Natural killer cell (primary cell): ENCODE data around the gene ABAT. TPM values are rescaled to one million over a fixed set of nuclear protein-coding genes. Genes with fewer than 3 reads are reported as not detected.
A peak's percentile ranks its signal among the peaks of the same experiment; 100 is the strongest.
"Not testable (repeated sequence)": the region's sequence is repeated elsewhere in the genome, so short reads cannot be mapped to it uniquely, and the experiment has no call there.

Experiments used
- ATAC-seq, 3 donors: fragments of 150-1000 bp in 2 of 3; fragments of 200-7000 bp in 1 of 3; cut with Tn5 transposase; 1 replicate in 1 of 3; 2 replicates in 2 of 3; pipeline ENCODE4 v1.10.0; 2021; ENCODE audit warnings: mild to moderate bottlenecking in 2 of 3, moderate library complexity in 2 of 3
- DNase-seq, 2 donors: peaks; one replicate each; pipeline versions ENCODE4 v3.0.0 to v3.0.0-alpha.2; 2013 to 2021; ENCODE audit warnings: mixed read lengths in 1 of 2
- H3K27ac ChIP-seq: one replicate; pipeline ENCODE4 v1.5.1; 2013; ENCODE audit warnings: mild to moderate bottlenecking, low read length
- H3K27me3 ChIP-seq: one replicate; pipeline ENCODE4 v1.6.1; 2013; ENCODE audit warnings: low read length; ENCODE audit not compliant: control insufficient read depth, insufficient read depth
- H3K36me3 ChIP-seq: one replicate; pipeline ENCODE4 v1.6.1; 2013; ENCODE audit warnings: low read length; ENCODE audit not compliant: control insufficient read depth, insufficient read depth
- H3K4me1 ChIP-seq: one replicate; pipeline ENCODE4 v1.6.1; 2013; ENCODE audit warnings: low read length; ENCODE audit not compliant: control insufficient read depth, insufficient read depth
- H3K4me3 ChIP-seq: one replicate; pipeline ENCODE4 v1.5.1; 2013; ENCODE audit warnings: low read length
- H3K9me3 ChIP-seq: one replicate; pipeline ENCODE4 v1.6.1; 2013; ENCODE audit warnings: low read length; ENCODE audit not compliant: control insufficient read depth, insufficient read depth
- H3K27ac Mint-ChIP-seq, 2 donors: one replicate each; pipeline ENCODE4 v1.8.0; 2022; ENCODE audit warnings: mild to moderate bottlenecking in 2 of 2, mixed read lengths in 2 of 2, moderate library complexity in 1 of 2
- H3K27me3 Mint-ChIP-seq, 2 donors: one replicate each; pipeline ENCODE4 v1.8.0; 2022; ENCODE audit warnings: low read depth in 2 of 2, mixed read lengths in 2 of 2
- H3K36me3 Mint-ChIP-seq: one replicate; pipeline ENCODE4 v1.8.0; 2022; ENCODE audit warnings: mixed read lengths
- H3K4me1 Mint-ChIP-seq, 2 donors: one replicate each; pipeline ENCODE4 v1.8.0; 2022; ENCODE audit warnings: mixed read lengths in 2 of 2
- H3K4me3 Mint-ChIP-seq: one replicate; pipeline ENCODE4 v1.8.0; 2022; ENCODE audit warnings: mild to moderate bottlenecking, moderate library complexity, mixed read lengths
- H3K9me3 Mint-ChIP-seq, 2 donors: one replicate each; pipeline ENCODE4 v1.8.0; 2022; ENCODE audit warnings: mixed read lengths in 2 of 2
- WGBS: methylation state at CpG from one replicate; pipeline ENCODE4 v1.1.7; 2013; ENCODE audit warnings: missing lambda C conversion rate; ENCODE audit not compliant: insufficient coverage; 5-methylcytosine and 5-hydroxymethylcytosine counted together
- intact Hi-C: fragments of 100-400 bp; cut with micrococcal nuclease; formaldehyde crosslinking; loops from one replicate; pipeline ENCODE4 v1.14.2; 2022
- total RNA-seq, 4 donors: library from RNA; stranded (reverse); fragments of 120-200 nt in 1 of 4; gene quantifications; one replicate each; pipeline versions ENCODE4 v1.2.3 to v1.2.4, GENCODE V29; 2013 to 2022
- TF ChIP-seq, protein P1 (sequence below): fragments of 200-600 bp; IDR thresholded peaks from one replicate; pipeline ENCODE4 v1.8.0; 2022; ENCODE audit warnings: antibody characterized with exemption

The ABAT gene
- total RNA-seq, 3 donors from 2014 or later (not counting 1 experiment from before 2014, with no cell fraction given): 11.0 to 13.4 (median 11.3) TPM

DNA sequence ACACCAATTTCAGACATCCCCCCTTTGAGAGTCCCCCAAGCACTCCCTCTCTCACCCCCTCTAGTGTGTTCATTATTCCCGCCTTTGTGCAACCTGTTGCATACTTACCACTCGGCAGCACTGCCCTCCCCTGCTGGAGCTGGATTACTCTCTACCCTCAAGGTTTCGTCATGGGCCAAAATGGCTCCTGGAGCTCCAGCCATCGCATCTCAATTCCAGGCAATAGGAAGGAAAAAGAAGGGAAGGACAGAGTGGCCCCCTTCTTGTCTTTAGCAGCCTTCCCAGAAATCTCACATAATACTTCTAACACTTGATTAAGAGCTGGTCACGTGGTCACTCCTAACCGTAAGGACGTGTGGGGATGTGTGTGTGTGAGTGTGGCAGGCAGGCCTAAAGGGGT lies 102.8 kb downstream of the ABAT start:
- H3K4me1 Mint-ChIP-seq: no peaks in the 10 kb centered on the region
- WGBS: 100% methylated on average over 3 of the region's 7 CpGs

DNA sequence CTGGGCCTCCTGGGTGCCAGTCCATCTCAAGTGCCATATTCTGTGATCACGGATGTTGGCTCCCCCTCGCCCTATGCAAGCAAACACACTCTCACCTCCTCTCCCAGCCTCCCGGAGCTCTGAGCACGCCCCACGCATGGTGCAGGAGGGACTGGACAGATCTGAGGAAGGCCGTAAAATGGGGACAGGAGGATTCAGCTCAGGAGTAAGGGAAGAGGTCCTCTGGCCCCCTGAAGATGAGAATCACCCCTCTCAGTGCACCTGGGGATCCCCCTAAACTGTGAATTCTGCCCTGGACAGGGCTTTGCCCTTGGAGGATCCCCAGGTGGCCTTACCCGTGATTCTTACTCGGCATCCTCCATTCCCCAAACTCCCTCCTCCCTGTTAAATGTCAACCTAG lies 107.4 kb downstream of the ABAT start:
- no peaks in the 10 kb centered on the region for H3K9me3 ChIP-seq
- TF ChIP-seq, protein P1, sequence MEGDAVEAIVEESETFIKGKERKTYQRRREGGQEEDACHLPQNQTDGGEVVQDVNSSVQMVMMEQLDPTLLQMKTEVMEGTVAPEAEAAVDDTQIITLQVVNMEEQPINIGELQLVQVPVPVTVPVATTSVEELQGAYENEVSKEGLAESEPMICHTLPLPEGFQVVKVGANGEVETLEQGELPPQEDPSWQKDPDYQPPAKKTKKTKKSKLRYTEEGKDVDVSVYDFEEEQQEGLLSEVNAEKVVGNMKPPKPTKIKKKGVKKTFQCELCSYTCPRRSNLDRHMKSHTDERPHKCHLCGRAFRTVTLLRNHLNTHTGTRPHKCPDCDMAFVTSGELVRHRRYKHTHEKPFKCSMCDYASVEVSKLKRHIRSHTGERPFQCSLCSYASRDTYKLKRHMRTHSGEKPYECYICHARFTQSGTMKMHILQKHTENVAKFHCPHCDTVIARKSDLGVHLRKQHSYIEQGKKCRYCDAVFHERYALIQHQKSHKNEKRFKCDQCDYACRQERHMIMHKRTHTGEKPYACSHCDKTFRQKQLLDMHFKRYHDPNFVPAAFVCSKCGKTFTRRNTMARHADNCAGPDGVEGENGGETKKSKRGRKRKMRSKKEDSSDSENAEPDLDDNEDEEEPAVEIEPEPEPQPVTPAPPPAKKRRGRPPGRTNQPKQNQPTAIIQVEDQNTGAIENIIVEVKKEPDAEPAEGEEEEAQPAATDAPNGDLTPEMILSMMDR: no peak
- H3K4me1 ChIP-seq: no peaks in the 10 kb centered on the region
- H3K27me3 ChIP-seq: no peaks in the 10 kb centered on the region
- H3K9me3 Mint-ChIP-seq: no peaks in the 10 kb centered on the region
- no peak overlapping the region for H3K4me3 ChIP-seq
- H3K36me3 ChIP-seq: peaks cover 2% of the 10 kb centered on the region
- 96% methylated on average over 8 of the region's 8 CpGs for WGBS
- no peaks in the 10 kb centered on the region for H3K4me1 Mint-ChIP-seq
- H3K36me3 Mint-ChIP-seq: no peaks in the 10 kb centered on the region
- ATAC-seq: no peak
- H3K27me3 Mint-ChIP-seq: no peaks in the 10 kb centered on the region
- H3K27ac ChIP-seq: no peak overlapping the region
- intact Hi-C loops: no loop called here
- DNase-seq: no peak
- H3K27ac Mint-ChIP-seq: no peak overlapping the region
- no peak overlapping the region for H3K4me3 Mint-ChIP-seq

More for the DNA sequence above, 102.8 kb downstream of the ABAT start:
- TF ChIP-seq, protein P1: no peak
- H3K9me3 Mint-ChIP-seq: no peaks in the 10 kb centered on the region
- no peaks in the 10 kb centered on the region for H3K9me3 ChIP-seq
- H3K27ac ChIP-seq: no peak overlapping the region
- H3K4me1 ChIP-seq: no peaks in the 10 kb centered on the region
- H3K36me3 Mint-ChIP-seq: no peaks in the 10 kb centered on the region
- no peaks in the 10 kb centered on the region for H3K27me3 Mint-ChIP-seq
- no peak overlapping the region for H3K4me3 Mint-ChIP-seq
- no peak overlapping the region for H3K4me3 ChIP-seq
- H3K36me3 ChIP-seq: peaks cover 16% of the 10 kb centered on the region
- H3K27me3 ChIP-seq: no peaks in the 10 kb centered on the region
- intact Hi-C loops: no loop called here
- ATAC-seq: no peak
- no peak overlapping the region for H3K27ac Mint-ChIP-seq
- no peak for DNase-seq

GRCh38 chr16:8782673-8783072 lies 108.3 kb downstream of the ABAT start:
- no peak overlapping the region for H3K4me3 ChIP-seq
- no peaks in the 10 kb centered on the region for H3K4me1 ChIP-seq
- no peaks in the 10 kb centered on the region for H3K27me3 ChIP-seq
- no peaks in the 10 kb centered on the region for H3K9me3 Mint-ChIP-seq
- no peaks in the 10 kb centered on the region for H3K9me3 ChIP-seq
- no peak for ATAC-seq
- TF ChIP-seq, protein P1: no peak
- H3K36me3 ChIP-seq: peaks cover 2% of the 10 kb centered on the region
- DNase-seq: no peak
- H3K27me3 Mint-ChIP-seq: no peaks in the 10 kb centered on the region
- peak overlapping the region in 1 of 2 donors; percentile 11 for H3K27ac Mint-ChIP-seq
- intact Hi-C loops: no loop called here
- no peaks in the 10 kb centered on the region for H3K4me1 Mint-ChIP-seq
- H3K27ac ChIP-seq: no peak overlapping the region
- no peaks in the 10 kb centered on the region for H3K36me3 Mint-ChIP-seq
- no peak overlapping the region for H3K4me3 Mint-ChIP-seq
- 90% methylated on average over 6 of the region's 6 CpGs for WGBS

- H3K4me3 ChIP-seq: no peak overlapping the region
- H3K4me3 Mint-ChIP-seq: no peak overlapping the region
- no peak overlapping the region for H3K27ac ChIP-seq
- DNase-seq (no peak), ATAC-seq (no peak)
- H3K27me3 ChIP-seq: no peaks in the 10 kb centered on the region
- no peak overlapping the region for H3K27ac Mint-ChIP-seq
- H3K27me3 Mint-ChIP-seq: no peaks in the 10 kb centered on the region
- H3K4me1 Mint-ChIP-seq: no peaks in the 10 kb centered on the region
- no peaks in the 10 kb centered on the region for H3K9me3 Mint-ChIP-seq
- H3K9me3 ChIP-seq: no peaks in the 10 kb centered on the region
- H3K4me1 ChIP-seq: no peaks in the 10 kb centered on the region
- TF ChIP-seq, protein P1: no peak
- intact Hi-C loops: no loop called here
- no peaks in the 10 kb centered on the region for H3K36me3 Mint-ChIP-seq
- no peaks in the 10 kb centered on the region for H3K36me3 ChIP-seq
- WGBS: 86% methylated on average over 6 of the region's 6 CpGs
These were observed 111.0 kb downstream of the ABAT start for GRCh38 chr16:8785408-8785807.

DNA sequence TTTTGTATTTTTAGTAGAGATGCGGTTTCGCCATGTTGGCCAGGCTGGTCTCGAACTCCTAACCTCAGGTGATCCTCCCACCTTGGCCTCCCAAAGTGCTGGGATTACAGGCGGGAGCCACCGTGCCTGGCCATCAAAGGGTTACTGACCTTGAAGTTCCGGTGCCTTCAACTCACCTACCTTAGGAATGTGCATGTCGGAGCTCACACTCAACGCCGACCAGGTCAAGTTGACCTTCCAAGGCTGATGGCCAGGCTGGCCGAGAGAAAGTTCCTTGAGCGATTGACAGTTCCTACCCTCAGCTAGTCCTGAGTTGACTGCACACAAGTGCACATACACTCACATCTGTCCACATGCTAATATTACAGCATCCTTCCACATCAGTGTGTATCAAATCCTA lies 111.9 kb downstream of the ABAT start:
- H3K4me3 Mint-ChIP-seq, H3K36me3 Mint-ChIP-seq, H3K4me3 ChIP-seq, H3K9me3 ChIP-seq, intact Hi-C loops, H3K36me3 ChIP-seq, H3K4me1 Mint-ChIP-seq, H3K4me1 ChIP-seq, H3K9me3 Mint-ChIP-seq, DNase-seq, H3K27ac ChIP-seq, ATAC-seq, H3K27me3 ChIP-seq, H3K27ac Mint-ChIP-seq, H3K27me3 Mint-ChIP-seq: not testable (repeated sequence)
- 92% methylated on average over 11 of the region's 11 CpGs for WGBS
